Frontal cortex (tissue), 4 donors: ENCODE data around the gene LRRC10. TPM values are rescaled to one million over a fixed set of nuclear protein-coding genes. Genes with fewer than 3 reads are reported as not detected.

Source experiments
- DNase-seq, 2 donors: peaks; one replicate each; pipeline ENCODE4 v3.0.0; 2012; ENCODE audit warnings: low spot score in 2 of 2
- FAIRE-seq: peaks from 2 replicates; lab custom pipeline; 2012; peaks lifted over from hg19 to GRCh38; lab: Jason Lieb, UNC
- small RNA-seq: library from RNA; depleted of rRNA; stranded (forward); fragments of <200 nt; gene quantifications from one replicate; pipeline ENCODE3, GENCODE V24; 2014
- total RNA-seq: library from RNA; depleted of rRNA; stranded (reverse); fragments of >200 nt; gene quantifications from one replicate; pipeline ENCODE4 v1.2.3, GENCODE V29; 2014
- donor health status: control.
- donor health status: control.
- donor health status: control.

The LRRC10 gene
- total RNA-seq, 1 donor from 2014 or later, result not detected

- DNase-seq (no peak), FAIRE-seq (no peak)
Measured at GRCh38 chr12:69575346-69575745, 35.4 kb downstream of the LRRC10 start.

GRCh38 chr12:69570545-69571399, 39.9 kb downstream of the LRRC10 start:
- FAIRE-seq (peak; percentile 31), DNase-seq (peak in 1 of 2 donors; percentile 30)

- DNase-seq (no peak), FAIRE-seq (no peak)
Measured at GRCh38 chr12:69570000-69570516, 40.6 kb downstream of the LRRC10 start.

GRCh38 chr12:69569236-69569635, 41.5 kb downstream of the LRRC10 start:
- FAIRE-seq, result no peak
- no peak for DNase-seq

GRCh38 chr12:69566603-69567002, 44.1 kb downstream of the LRRC10 start:
- DNase-seq, result no peak
- FAIRE-seq, result no peak

- FAIRE-seq (no peak), DNase-seq (no peak)
Measured at GRCh38 chr12:69563166-69563762, 47.4 kb downstream of the LRRC10 start.

Small RNA genes lying within 50 kb of the gene (small RNA-seq; reads per million reads assigned to genes)
- 0.59 reads per million, percentile 46 among the genes with 10 or more reads in this experiment for gene MIR3913-1

Other genes starting within 250 kb of the LRRC10 start
- gene FRS2, start 140.5 kb downstream of the LRRC10 start, total RNA-seq, result 55.4 TPM
- gene CCT2, start 25.4 kb downstream of the LRRC10 start, total RNA-seq, result 297 TPM
- gene BEST3, start 88.4 kb upstream of the LRRC10 start, total RNA-seq, result 1.6 TPM
- gene RAB3IP, start 128.0 kb upstream of the LRRC10 start, total RNA-seq, result 25.7 TPM
- gene MYRFL, start 214.3 kb upstream of the LRRC10 start, total RNA-seq, result 0.82 TPM